ENCODE measurements around the gene TASP1.
"Not testable (repeated sequence)": the region's sequence is repeated elsewhere in the genome, so short reads cannot be mapped to it uniquely, and the experiment has no call there.

TASP1 gene

GRCh38 chr20:13638496-13639149 is at the start of gene TASP1:
Gene TASP1 (minus strand): TSS chr20:13638932. CDS start chr20:13630078, 8,854 bp downstream.
- DNase-seq (ENCODE audit: low spot score): peak; percentile 95

- no peak for DNase-seq (ENCODE audit: low spot score)
Observed at GRCh38 chr20:13687815-13688214, 49.1 kb upstream of the TASP1 start.

GRCh38 chr20:13685623-13686022 is 46.9 kb upstream of the TASP1 start:
- no peak for DNase-seq (ENCODE audit: low spot score)

DNA sequence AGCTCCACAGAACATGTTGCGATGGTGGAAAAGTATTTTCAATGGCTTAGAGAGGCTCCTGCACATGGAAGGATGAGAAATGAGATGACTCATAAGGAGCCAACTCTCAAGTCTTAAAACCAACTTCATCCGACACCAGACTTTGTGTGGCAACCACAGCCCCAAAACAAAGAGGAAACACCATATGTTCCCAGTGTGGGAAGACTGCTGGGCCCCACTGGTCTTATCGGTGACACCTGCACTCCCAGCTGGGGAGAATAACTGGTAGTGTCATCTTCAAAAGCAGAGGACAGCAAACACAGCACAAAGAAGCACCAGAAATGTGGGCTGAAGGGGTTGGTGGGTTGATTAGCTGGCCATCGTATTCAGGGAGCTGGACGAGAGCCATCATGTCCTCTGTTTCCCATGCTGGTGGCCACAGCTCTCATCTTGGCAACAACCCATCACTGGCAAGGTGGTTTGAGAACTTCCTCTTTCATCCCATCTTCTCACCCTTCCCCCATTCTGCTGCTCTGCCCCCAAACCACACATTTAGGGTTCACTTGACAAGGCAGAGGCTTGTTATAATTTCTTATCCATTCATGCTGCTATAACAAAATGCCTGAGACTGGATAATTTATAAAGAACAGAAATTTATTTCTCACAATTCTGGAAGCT is 46.0 kb upstream of the TASP1 start:
- DNase-seq (ENCODE audit: low spot score): peak; percentile 39

DNA sequence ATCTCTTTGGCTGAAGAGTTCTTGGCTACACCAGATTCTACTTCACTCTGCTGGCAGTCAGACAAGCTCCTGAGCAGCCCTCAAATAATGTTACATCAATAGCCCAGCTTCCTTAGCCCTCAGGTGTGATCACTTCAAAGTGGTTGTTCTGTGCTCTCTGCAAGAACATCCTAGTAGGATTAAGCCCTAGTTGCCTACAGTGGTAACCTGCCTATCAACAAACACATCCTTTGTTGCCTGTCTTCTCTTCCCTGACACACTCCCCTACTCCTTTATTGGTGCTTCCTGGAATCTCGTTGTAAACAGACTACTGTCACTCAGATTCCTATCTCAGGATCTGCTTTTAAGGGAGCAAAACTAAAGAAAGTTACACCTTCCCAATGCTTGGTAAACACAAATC is 45.1 kb upstream of the TASP1 start:
- DNase-seq (ENCODE audit: low spot score): no peak

GRCh38 chr20:13681248-13682125 is 42.8 kb upstream of the TASP1 start:
- DNase-seq (ENCODE audit: low spot score): no peak

DNA sequence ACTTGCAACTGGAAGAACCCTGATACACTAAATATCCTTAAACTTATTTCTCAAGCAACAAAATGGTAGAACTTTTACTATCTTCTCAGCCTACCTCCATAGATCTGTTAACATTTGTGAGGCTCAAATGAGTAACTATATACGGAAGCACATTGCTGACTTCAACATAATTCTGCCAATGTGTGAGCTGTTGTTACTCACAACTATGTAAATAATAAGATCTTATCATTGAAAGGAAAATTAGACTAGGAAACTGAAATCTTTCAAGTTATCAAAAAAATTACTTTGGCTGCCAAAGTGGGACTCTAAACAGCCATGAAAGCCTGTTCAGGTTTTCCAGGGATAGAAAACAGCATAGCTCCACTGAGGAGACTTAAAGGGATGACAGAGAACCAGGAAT is 40.2 kb upstream of the TASP1 start:
- DNase-seq (ENCODE audit: low spot score): no peak

GRCh38 chr20:13677241-13677640 is 38.5 kb upstream of the TASP1 start:
- no peak for DNase-seq (ENCODE audit: low spot score)

GRCh38 chr20:13676682-13677081 is 38.0 kb upstream of the TASP1 start:
- no peak for DNase-seq (ENCODE audit: low spot score)

- no peak for DNase-seq (ENCODE audit: low spot score)
Observed at GRCh38 chr20:13672690-13673089, 34.0 kb upstream of the TASP1 start.

GRCh38 chr20:13671916-13672378 is 33.2 kb upstream of the TASP1 start:
- DNase-seq (ENCODE audit: low spot score): no peak

GRCh38 chr20:13671512-13671911 is 32.8 kb upstream of the TASP1 start:
- DNase-seq (ENCODE audit: low spot score): no peak

DNA sequence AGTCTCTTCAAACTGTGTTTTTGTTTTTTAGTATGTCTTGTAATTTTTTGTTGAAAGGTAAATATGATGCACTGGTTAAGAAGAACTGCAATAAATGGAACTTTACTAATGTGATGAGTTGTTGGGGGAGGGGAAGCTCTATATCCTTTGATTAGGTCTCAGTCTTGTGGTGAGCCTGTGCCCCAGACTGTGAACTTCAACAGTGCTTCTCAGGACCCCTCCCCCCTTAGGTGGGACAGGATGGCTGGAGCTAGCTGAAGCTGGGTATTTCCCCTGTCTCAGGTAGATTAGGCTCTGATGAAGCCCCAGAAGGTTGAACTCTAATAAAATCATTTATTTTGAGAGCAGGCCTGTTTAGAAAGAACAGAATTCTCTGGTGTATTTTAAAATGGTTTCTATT is 31.4 kb upstream of the TASP1 start:
- no peak for DNase-seq (ENCODE audit: low spot score)

DNA sequence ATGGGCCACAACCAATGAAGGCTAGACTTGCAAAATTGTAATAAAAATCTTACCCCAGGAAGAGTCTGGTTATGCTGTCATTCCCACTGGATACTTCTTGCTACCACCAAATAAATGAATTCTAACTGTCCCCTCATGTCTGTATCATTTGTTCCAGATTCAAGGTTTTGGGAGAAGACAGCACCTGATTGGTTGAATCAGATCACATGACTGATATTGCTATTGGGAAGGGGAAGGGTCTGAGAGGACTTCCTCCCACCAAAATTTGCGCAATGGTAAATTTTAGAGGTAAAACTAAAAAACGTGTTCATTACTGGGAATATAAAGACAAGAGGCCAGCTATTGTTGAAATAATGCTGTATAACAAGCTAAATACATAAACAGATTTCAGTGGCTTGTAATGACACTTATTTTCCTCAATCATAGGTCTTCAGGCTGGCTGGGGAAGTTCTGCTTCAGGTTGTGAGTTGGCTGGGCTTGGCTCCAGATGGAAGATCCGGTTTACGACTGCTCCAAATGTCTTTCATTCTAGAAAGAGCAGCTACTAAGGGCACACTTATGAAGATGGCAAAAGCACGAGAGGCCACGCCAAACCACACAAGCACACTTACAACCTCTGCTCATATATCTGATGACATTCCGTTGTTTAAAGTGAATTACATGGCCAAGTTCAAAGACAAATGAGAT is 27.1 kb upstream of the TASP1 start:
- no peak for DNase-seq (ENCODE audit: low spot score)

GRCh38 chr20:13661070-13661685 is 22.4 kb upstream of the TASP1 start:
- DNase-seq (ENCODE audit: low spot score): no peak

- DNase-seq (ENCODE audit: low spot score): peak; percentile 56
Observed at GRCh38 chr20:13659288-13659687, 20.6 kb upstream of the TASP1 start.

DNA sequence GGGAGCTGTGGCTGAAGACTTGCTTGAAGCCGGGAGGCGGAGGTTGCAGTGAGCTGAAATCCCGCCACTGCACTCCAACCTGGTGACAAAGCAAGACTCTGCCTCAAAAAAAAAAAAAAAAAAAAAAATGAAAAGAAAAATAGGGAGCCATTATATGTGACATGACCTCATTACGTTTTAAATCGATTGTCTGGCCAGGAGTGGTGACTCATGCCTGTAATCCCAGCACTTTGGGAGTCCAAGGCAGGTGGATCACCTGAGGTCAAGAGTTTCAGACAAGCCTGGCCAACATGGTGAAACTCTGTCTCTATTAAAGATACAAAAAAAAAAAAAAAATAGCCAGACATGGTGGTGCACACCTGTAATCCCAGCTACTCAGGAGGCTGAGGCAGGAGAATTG is 19.3 kb upstream of the TASP1 start:
- not testable (repeated sequence) for DNase-seq (ENCODE audit: low spot score)

DNA sequence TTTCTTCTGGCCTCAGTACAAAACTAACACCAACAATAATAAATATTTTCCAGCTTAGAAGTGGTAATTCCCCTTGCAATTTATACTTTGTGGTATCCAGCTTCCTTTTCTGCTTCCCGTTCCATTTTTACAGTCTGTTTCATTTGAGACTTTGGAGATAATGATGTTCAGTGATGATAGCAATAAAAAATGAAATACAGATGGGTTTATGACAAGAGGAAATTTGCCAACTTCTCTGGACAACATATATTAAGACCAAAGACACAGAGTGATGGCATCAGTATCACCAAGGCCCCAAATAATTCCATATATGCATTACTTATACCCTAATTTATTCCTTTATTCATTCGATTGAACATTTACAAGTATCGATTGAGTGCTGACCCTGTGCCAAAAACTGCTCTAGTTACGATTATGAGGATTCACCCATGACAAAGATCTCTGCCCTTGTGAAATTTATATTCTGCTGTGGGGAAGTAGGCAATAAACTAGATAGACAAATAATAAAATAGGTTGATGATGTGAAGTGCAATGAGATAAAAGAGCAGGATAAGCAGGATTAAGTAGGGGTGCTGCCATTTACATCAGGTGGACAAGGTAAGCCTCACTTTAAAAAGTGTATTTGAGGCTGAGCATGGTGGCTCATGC is 18.1 kb upstream of the TASP1 start:
- DNase-seq (ENCODE audit: low spot score): no peak

DNA sequence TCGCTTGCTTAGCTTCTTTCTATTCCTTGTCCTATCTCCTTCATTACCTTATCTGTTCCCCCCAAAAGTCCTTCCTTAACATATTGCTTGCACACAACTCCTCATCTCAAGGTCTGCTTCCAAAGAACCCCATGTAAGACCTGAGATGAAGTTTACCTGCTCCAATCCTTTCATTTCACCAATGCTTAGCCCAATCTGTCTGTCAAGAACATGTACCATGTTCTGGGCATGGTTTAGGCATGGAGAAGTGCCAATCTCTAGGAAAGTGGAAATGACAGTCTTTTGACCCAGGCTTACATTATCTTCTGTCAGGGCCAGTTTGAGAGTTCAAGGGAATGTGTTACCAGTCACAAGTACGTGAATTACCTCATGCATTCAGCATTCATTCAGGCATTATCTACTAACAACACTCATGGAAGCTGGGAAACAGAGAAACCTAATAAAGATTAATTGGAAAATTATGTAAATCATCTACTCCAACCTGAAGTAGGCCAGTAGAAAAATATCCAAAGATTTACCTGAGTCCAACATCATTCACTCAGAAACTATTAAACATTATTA is 15.8 kb upstream of the TASP1 start:
- no peak for DNase-seq (ENCODE audit: low spot score)

GRCh38 chr20:13650474-13650873 is 11.7 kb upstream of the TASP1 start:
- no peak for DNase-seq (ENCODE audit: low spot score)
